ENCODE data around the gene DCTN2. TPM values are rescaled to one million over a fixed set of nuclear protein-coding genes. Genes with fewer than 3 reads are reported as not detected.
A peak's percentile ranks its signal among the peaks of the same experiment; 100 is the strongest.

The DCTN2 gene
- total RNA-seq, 1 donor from 2014 or later = 107 TPM

DNA sequence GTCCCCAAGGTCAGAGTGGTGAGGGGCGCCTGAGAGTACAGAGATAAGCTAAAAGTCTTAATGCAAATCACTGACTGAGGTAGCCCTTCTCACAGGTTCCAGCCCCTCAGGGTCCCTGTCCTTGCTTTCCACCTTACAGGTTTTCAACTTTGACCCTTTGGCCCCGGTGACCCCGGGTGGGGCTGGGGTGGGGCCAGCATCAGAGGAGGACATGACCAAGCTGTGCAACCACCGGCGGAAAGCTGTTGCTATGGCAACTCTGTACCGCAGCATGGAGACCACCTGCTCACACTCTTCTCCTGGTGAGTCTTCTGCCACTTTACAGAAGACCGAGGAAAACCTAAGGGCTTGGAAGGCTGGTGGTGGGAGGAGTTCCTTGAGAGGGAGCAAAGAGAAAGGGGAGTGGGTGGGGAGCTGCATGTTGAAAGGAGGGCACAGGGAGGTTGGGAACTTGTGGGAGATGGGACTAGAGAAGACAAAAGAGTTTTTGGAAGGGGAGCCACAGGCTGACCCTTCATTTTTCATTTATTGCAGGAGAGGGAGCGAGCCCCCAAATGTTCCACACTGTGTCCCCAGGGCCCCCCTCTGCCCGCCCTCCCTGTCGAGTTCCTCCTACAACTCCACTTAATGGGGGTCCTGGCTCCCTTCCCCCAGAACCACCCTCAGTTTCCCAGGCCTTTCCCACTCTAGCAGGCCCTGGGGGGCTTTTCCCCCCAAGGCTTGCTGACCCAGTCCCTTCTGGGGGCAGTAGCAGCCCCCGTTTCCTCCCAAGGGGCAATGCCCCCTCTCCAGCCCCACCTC is 22.0 kb downstream of the DCTN2 start:
- Mint-ChIP-seq H3K36me3 (ENCODE audit: low read depth, unreplicated experiment) (peaks cover 8% of the 10 kb centered on the region), H3K4me1 (ENCODE audit: low read depth, unreplicated experiment) (peaks cover 29% of the 10 kb centered on the region), H3K9me3 (ENCODE audit: unreplicated experiment) (no peaks in the 10 kb centered on the region), H3K4me3 (ENCODE audit: unreplicated experiment) (peak overlapping the region; percentile 93), H3K27me3 (ENCODE audit: low read depth, unreplicated experiment) (no peaks in the 10 kb centered on the region), H3K27ac (ENCODE audit: unreplicated experiment) (peak overlapping the region; percentile 2)
- H3K36me3 ChIP-seq (ENCODE audit: insufficient read depth, low read length) = peaks cover 23% of the 10 kb centered on the region
- H3K9ac ChIP-seq (ENCODE audit: low read length) = peak overlapping the region; percentile 82
- H3K27me3 ChIP-seq (ENCODE audit: insufficient read depth, low read length) = no peaks in the 10 kb centered on the region
- peak overlapping the region; percentile 95 for H3K4me2 ChIP-seq (ENCODE audit: low read length)
- no peak for FAIRE-seq
- H3K4me3 ChIP-seq (ENCODE audit: insufficient read depth, low read depth, low read length) = no peak overlapping the region
- H3K27ac ChIP-seq (ENCODE audit: low read depth, low read length) = no peak overlapping the region
- peaks cover 33% of the 10 kb centered on the region for H3K4me1 ChIP-seq (ENCODE audit: insufficient read depth, low read length)
- H3K9me3 ChIP-seq (ENCODE audit: insufficient read depth, low read depth, low read length) = no peaks in the 10 kb centered on the region
- TF ChIP-seq, protein P1, sequence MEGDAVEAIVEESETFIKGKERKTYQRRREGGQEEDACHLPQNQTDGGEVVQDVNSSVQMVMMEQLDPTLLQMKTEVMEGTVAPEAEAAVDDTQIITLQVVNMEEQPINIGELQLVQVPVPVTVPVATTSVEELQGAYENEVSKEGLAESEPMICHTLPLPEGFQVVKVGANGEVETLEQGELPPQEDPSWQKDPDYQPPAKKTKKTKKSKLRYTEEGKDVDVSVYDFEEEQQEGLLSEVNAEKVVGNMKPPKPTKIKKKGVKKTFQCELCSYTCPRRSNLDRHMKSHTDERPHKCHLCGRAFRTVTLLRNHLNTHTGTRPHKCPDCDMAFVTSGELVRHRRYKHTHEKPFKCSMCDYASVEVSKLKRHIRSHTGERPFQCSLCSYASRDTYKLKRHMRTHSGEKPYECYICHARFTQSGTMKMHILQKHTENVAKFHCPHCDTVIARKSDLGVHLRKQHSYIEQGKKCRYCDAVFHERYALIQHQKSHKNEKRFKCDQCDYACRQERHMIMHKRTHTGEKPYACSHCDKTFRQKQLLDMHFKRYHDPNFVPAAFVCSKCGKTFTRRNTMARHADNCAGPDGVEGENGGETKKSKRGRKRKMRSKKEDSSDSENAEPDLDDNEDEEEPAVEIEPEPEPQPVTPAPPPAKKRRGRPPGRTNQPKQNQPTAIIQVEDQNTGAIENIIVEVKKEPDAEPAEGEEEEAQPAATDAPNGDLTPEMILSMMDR (IDR thresholded peaks at IDR 0.05; ENCODE audit: insufficient read depth, low read depth, low read length) = no peak
- no peak for TF ChIP-seq EZH2 (IDR thresholded peaks at IDR 0.05; ENCODE audit: insufficient read depth, low read length)
- peaks cover 56% of the 10 kb centered on the region for H4K20me1 ChIP-seq (ENCODE audit: insufficient read depth, low read length)
- peaks cover 34% of the 10 kb centered on the region for H3K79me2 ChIP-seq (ENCODE audit: insufficient read depth, low read length)
- DNase-seq (ENCODE audit: low read depth) = no peak
- no peak overlapping the region for H2AFZ ChIP-seq (ENCODE audit: low read depth, low read length)

DNA sequence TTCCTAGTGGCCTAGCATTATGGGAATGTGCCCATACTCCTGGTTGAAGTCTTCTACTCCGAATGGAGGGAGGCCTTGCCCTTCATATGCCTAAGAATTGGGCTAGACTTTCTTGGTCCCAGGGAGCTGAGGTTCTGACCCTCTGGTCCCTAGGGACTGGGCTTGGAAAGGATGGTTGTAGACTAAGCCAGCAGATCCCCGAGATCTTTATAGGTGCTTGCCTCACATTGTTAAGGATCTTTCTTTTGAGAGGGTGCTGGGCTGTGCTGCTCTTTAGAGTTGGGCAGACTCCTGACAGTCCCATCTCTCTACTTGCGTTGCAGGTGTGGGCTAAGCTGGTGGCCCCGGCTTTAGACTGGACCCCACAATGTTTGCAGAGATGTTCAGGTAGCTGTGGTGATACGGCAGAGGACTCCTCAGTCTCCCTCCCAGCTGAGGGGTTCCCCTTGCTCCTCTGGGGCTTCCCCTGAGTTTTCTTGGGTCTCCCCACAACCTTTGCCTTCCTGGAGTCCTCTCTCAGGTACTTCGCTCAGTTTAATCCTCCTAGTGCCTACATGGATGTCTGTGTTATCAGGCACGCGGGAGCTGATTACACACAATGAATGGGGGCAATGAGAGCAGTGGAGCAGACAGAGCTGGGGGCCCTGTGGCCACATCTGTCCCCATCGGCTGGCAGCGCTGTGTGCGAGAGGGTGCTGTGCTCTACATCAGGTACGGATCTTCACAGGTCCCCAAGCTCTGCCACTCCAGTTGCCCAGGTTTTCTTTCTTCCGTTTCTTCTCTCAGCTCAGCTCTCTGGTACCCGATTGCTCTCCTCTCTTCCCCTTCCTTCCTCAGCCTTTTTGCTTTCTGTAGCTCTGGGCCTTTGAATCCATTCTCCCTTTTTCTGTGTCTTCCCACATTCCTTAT is 23.0 kb downstream of the DCTN2 start:
- TF ChIP-seq EZH2 (IDR thresholded peaks at IDR 0.05; ENCODE audit: insufficient read depth, low read length) = no peak
- TF ChIP-seq, protein P1 (IDR thresholded peaks at IDR 0.05; ENCODE audit: insufficient read depth, low read depth, low read length) = no peak
- H3K27ac Mint-ChIP-seq (ENCODE audit: unreplicated experiment) = peak overlapping the region; percentile 94
- H2AFZ ChIP-seq (ENCODE audit: low read depth, low read length) = no peak overlapping the region
- peaks cover 60% of the 10 kb centered on the region for H4K20me1 ChIP-seq (ENCODE audit: insufficient read depth, low read length)
- peak overlapping the region; percentile 76 for H3K27ac ChIP-seq (ENCODE audit: low read depth, low read length)
- no peak for FAIRE-seq
- peaks cover 36% of the 10 kb centered on the region for H3K4me1 ChIP-seq (ENCODE audit: insufficient read depth, low read length)
- H3K9me3 ChIP-seq (ENCODE audit: insufficient read depth, low read depth, low read length) = no peaks in the 10 kb centered on the region
- peak overlapping the region; percentile 82 for H3K9ac ChIP-seq (ENCODE audit: low read length)
- no peak for DNase-seq (ENCODE audit: low read depth)
- peaks cover 32% of the 10 kb centered on the region for H3K4me1 Mint-ChIP-seq (ENCODE audit: low read depth, unreplicated experiment)
- no peaks in the 10 kb centered on the region for H3K27me3 ChIP-seq (ENCODE audit: insufficient read depth, low read length)
- peak overlapping the region; percentile 93 for H3K4me3 Mint-ChIP-seq (ENCODE audit: unreplicated experiment)
- peaks cover 44% of the 10 kb centered on the region for H3K79me2 ChIP-seq (ENCODE audit: insufficient read depth, low read length)
- H3K4me2 ChIP-seq (ENCODE audit: low read length) = peak overlapping the region; percentile 95
- H3K9me3 Mint-ChIP-seq (ENCODE audit: unreplicated experiment) = no peaks in the 10 kb centered on the region
- peaks cover 12% of the 10 kb centered on the region for H3K36me3 Mint-ChIP-seq (ENCODE audit: low read depth, unreplicated experiment)
- peaks cover 15% of the 10 kb centered on the region for H3K36me3 ChIP-seq (ENCODE audit: insufficient read depth, low read length)
- no peaks in the 10 kb centered on the region for H3K27me3 Mint-ChIP-seq (ENCODE audit: low read depth, unreplicated experiment)
- peak overlapping the region; percentile 78 for H3K4me3 ChIP-seq (ENCODE audit: insufficient read depth, low read depth, low read length)

All from astrocyte (in vitro differentiated cells and primary cell).